Measurements from ENCODE around the gene BCKDHA. TPM values are rescaled to one million over a fixed set of nuclear protein-coding genes. Genes with fewer than 3 reads are reported as not detected.

The BCKDHA gene
- total and polyA plus RNA-seq, 2 of the 4 experiments (the other 2 are of a cell fraction): 7.6 to 7.7 TPM

- Histone ChIP-seq H3K4me2 (ENCODE audit: low read depth, low read length) (peak overlapping the region; percentile 94), H3K79me1 (ENCODE audit: low read depth in 1 of 2, low read length in 2 of 2) (peaks cover 30 to 54% of the 10 kb centered on the region in 2 experiments), H2BK5ac (ENCODE audit: low read depth, low read length, poor library complexity, severe bottlenecking) (peak overlapping the region; percentile 88), H3K18ac (ENCODE audit: low read depth, low read length) (peak overlapping the region; percentile 93), H3K4me1 (ENCODE audit: control insufficient read depth, insufficient read depth, low read length) (peaks cover 15% of the 10 kb centered on the region), H2BK15ac (ENCODE audit: low read depth, low read length) (peak overlapping the region; percentile 86), H3K4ac (ENCODE audit: low read depth, low read length) (peak overlapping the region; percentile 97), H3K9ac (ENCODE audit: low read depth, low read length) (peak overlapping the region; percentile 84), H2BK120ac (ENCODE audit: low read depth, low read length) (peak overlapping the region; percentile 82), H4K8ac (ENCODE audit: low read depth in 2 of 2, low read length in 2 of 2) (peak overlapping the region; percentile 97), H2AK5ac (ENCODE audit: low read depth, low read length) (peak overlapping the region; percentile 95), H4K5ac (ENCODE audit: low read depth, low read length) (peak overlapping the region; percentile 97), H3K27me3 (ENCODE audit: control insufficient read depth, insufficient read depth, low read length) (no peaks in the 10 kb centered on the region), H4K20me1 (ENCODE audit: insufficient read depth, low read length) (no peaks in the 10 kb centered on the region), H4K91ac (ENCODE audit: insufficient read depth, low read depth, low read length) (peak overlapping the region; percentile 98), H2AK9ac (replicated peaks; ENCODE audit: low read depth, low read length, poor library complexity) (peak overlapping the region; percentile 97), H3K56ac (ENCODE audit: extremely low read depth, insufficient read depth, low read length) (peak overlapping the region; percentile 83), H3K9me1 (ENCODE audit: insufficient read depth, low read length) (peaks cover 13% of the 10 kb centered on the region), H3K4me3 (ENCODE audit: insufficient read depth, low read depth, low read length) (peak overlapping the region; percentile 58), H3K23ac (ENCODE audit: low read depth, low read length) (peak overlapping the region; percentile 88), H3K36me3 (ENCODE audit: control insufficient read depth, insufficient read depth, low read length) (no peaks in the 10 kb centered on the region), H3K27ac (ENCODE audit: insufficient read depth, low read length) (peak overlapping the region; percentile 93), H3K9me3 (ENCODE audit: control insufficient read depth, insufficient read depth, low read length) (no peaks in the 10 kb centered on the region), H2AFZ (replicated peaks; ENCODE audit: low read length, poor library complexity) (peak overlapping the region; percentile 98), H3K14ac (replicated peaks; ENCODE audit: low read depth, low read length) (peak overlapping the region; percentile 98), H2BK20ac (ENCODE audit: low read depth, low read length) (peak overlapping the region; percentile 75; the same call in 1 of the 2 replicates)
- no peak for TF ChIP-seq CTCF (conservative IDR thresholded peaks at IDR 0.05; ENCODE audit: low read depth, low read length)
- TF ChIP-seq BHLHE40 (IDR thresholded peaks at IDR 0.05; ENCODE audit: low read depth, low read length): no peak
- no peak for TF ChIP-seq MAZ (IDR thresholded peaks at IDR 0.05; ENCODE audit: borderline replicate concordance, low read depth, low read length)
- no peak for TF ChIP-seq FOS (IDR thresholded peaks at IDR 0.05; ENCODE audit: low read depth, low read length)
- no peak for TF ChIP-seq RCOR1 (IDR thresholded peaks at IDR 0.05; ENCODE audit: insufficient replicate concordance, low read length)
- TF ChIP-seq SMC3 (IDR thresholded peaks at IDR 0.05; ENCODE audit: low read depth, low read length): no peak
- TF ChIP-seq RFX5 (IDR thresholded peaks at IDR 0.05; ENCODE audit: low read depth, low read length): no peak
- TF ChIP-seq RAD21 (IDR thresholded peaks at IDR 0.05; ENCODE audit: low read length): no peak
- TF ChIP-seq USF2 (IDR thresholded peaks at IDR 0.05; ENCODE audit: low read depth, low read length): no peak
- TF ChIP-seq ELK1 (IDR thresholded peaks at IDR 0.05; ENCODE audit: borderline replicate concordance, low read depth, low read length): no peak
- dilution Hi-C loops (cut with HindIII; ENCODE audit: low sequenced_read_pairs, unreplicated experiment): no loop called here
- POLR2A ChIA-PET (ENCODE audit: unreplicated experiment): interaction anchor here (0.6 to 1.3 kb wide), 2 partner anchors 12 to 759 kb away, joined by 4 to 5 read pairs; no protein-coding TSS in a partner anchor
- peak; percentile 15 for DNase-seq
- intact Hi-C loops (cut with micrococcal nuclease): no loop called here
- no peak for ATAC-seq (ENCODE audit: low read depth)
- CTCF ChIA-PET: interaction anchor here (1.1 to 1.2 kb wide), 2 partner anchors 9 to 11 kb away, joined by 3 read pairs; partner anchors contain the start of gene TGFB1
- in situ Hi-C loops (cut with MboI; ENCODE audit: low sequenced_read_pairs): no loop called here
- no CpG with 5 or more reads among the region's 14 CpGs for WGBS, 2 experiments (ENCODE audit: extremely low coverage in 2 of 2, insufficient read length in 1 of 2)
- BruUV-seq (replicated peaks): no TSS peak
Measured at GRCh38 chr19:41364524-41365391, 32.9 kb upstream of the BCKDHA start.
